Measurements from ENCODE around the gene WSCD2.

DNA sequence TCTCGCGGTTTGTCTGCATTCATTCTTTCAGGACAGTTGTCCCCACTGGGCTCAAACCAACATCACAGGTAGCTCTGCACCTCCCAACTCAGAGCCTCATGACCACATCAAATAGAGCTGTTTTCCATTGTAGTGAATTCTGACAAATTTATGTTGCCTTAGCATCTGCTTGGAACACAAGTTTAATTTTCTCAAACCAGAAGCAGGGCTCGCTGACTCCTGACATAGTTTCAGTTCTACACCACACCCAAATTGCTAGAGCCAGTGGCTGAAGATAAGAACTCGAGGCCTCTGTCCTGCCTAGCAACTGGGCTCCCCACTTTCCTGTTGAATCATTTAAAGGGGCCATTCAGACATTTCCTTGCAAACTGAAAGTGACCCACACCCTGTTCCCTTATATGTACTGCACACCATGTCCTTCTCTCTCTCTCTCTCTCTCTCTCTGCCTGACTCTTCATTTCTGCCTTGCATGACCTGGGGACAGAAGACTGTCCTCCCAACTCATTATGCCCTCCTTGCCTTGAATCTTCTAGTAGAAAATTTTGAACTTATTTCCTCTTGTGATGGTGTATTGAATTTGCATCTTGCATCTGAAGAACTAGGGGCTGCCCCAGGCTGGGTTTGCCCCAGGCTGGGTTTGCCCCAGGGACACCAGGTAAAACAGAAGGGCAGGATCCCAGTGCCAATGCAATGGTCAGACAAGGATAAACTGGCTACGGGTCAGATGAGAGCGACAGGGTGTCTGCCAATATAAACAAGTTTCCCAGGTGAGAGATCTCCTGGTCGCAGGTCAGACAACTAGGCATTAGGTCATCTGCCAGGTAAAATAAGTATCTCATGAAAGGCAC lies 9.7 kb upstream of the WSCD2 start:
- TF ChIP-seq, protein P1, sequence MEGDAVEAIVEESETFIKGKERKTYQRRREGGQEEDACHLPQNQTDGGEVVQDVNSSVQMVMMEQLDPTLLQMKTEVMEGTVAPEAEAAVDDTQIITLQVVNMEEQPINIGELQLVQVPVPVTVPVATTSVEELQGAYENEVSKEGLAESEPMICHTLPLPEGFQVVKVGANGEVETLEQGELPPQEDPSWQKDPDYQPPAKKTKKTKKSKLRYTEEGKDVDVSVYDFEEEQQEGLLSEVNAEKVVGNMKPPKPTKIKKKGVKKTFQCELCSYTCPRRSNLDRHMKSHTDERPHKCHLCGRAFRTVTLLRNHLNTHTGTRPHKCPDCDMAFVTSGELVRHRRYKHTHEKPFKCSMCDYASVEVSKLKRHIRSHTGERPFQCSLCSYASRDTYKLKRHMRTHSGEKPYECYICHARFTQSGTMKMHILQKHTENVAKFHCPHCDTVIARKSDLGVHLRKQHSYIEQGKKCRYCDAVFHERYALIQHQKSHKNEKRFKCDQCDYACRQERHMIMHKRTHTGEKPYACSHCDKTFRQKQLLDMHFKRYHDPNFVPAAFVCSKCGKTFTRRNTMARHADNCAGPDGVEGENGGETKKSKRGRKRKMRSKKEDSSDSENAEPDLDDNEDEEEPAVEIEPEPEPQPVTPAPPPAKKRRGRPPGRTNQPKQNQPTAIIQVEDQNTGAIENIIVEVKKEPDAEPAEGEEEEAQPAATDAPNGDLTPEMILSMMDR (IDR thresholded peaks at IDR 0.05): no peak
- TF ChIP-seq POLR2AphosphoS5 (IDR thresholded peaks at IDR 0.05; ENCODE audit: insufficient read depth in 1 of 2, low read depth in 1 of 2): no peak

All from vagina (tissue), 2 donors.